NT2/D1 (cell line): ENCODE measurements around the gene INPP5E.

ENCODE experiments used
- SUZ12 ChIP-seq: IDR thresholded peaks from 2 replicates; pipeline ENCODE4 v1.6.1; 2011; ENCODE audit not compliant: insufficient read length, insufficient read depth; ENCODE audit errors: extremely low read depth
- YY1 ChIP-seq: IDR thresholded peaks from 2 replicates; pipeline ENCODE4 v1.6.1; 2011; ENCODE audit not compliant: insufficient read length, insufficient read depth
- ZNF274 ChIP-seq: IDR thresholded peaks from 2 replicates; pipeline ENCODE4 v1.6.1; 2011; ENCODE audit warnings: mild to moderate bottlenecking, low read depth, low read length

DNA sequence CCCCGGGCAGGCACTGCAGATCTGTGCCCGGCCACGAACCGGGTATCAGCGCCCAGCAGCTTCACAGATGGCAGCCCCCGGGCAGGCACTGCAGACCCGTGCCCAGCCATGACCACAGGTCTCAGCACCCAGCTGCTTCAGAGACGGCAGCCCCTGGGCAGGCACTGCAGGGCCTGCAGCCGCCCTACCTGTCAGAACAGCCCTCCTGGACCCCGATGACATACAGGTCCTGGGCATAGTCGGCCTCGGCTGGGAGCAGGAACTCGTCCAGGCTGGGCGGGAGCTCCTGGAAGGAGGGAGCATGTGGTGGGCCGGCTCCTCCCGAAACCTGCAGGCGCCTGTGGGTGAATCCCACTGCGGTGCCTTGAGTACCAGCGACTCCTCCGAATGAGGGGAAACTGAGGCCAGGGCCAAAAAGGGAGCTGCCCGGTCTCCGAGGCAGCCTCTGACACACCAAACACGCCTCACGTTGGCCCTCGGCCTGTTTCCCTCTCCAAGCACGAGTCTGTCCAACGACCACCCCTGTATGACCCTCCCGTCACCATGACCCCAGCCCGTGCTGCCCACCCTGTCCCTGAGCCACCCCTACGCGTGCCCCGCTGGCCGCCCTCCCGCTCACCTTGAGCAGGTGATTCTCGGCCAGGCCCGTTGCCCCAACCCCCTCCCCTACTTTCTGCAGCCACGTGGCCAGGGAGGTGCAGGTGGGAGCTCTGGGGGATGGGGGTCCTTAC, 5.6 kb downstream of the INPP5E start:
- no peak for TF ChIP-seq ZNF274
- TF ChIP-seq YY1: no peak
- no peak for TF ChIP-seq SUZ12
